Spleen (tissue), 11 donors: ENCODE data around the gene DGUOK. TPM values are rescaled to one million over a fixed set of nuclear protein-coding genes. Genes with fewer than 3 reads are reported as not detected.

Experiments used
- DNase-seq: peaks from one replicate; pipeline ENCODE4 v3.0.0-alpha.2; 2020
- H3K27ac ChIP-seq, 8 donors: fragments of 200-600 bp; sonication (generic) in 7 of 8; 1 replicate in 4 of 8; 2 replicates in 4 of 8; pipeline versions ENCODE4 v1.5.0 to v1.8.0; 2016 to 2021; ENCODE audit warnings: inconsistent platforms in 4 of 8, mild to moderate bottlenecking in 4 of 8, moderate library complexity in 1 of 8
- H3K27me3 ChIP-seq, 7 donors: fragments of 200-600 bp; sonication (generic) in 6 of 7; replicated peaks in 1 of 7; 1 replicate in 4 of 7; 2 replicates in 3 of 7; pipeline versions ENCODE4 v1.5.0 to v1.8.0; 2016 to 2021; ENCODE audit warnings: inconsistent platforms in 3 of 7, mild to moderate bottlenecking in 1 of 7
- H3K36me3 ChIP-seq, 6 donors: fragments of 200-600 bp; sonication (generic) in 5 of 6; 1 replicate in 4 of 6; 2 replicates in 2 of 6; pipeline versions ENCODE4 v1.5.0 to v1.8.0; 2016 to 2021; ENCODE audit warnings: inconsistent platforms in 2 of 6
- H3K4me1 ChIP-seq, 6 donors: fragments of 200-600 bp; sonication (generic) in 5 of 6; 1 replicate in 3 of 6; 2 replicates in 3 of 6; pipeline versions ENCODE4 v1.5.0 to v1.8.0; 2016 to 2021; ENCODE audit warnings: inconsistent platforms in 3 of 6
- H3K4me3 ChIP-seq, 8 donors: fragments of 200-600 bp; sonication (generic) in 7 of 8; 1 replicate in 4 of 8; 2 replicates in 4 of 8; pipeline versions ENCODE4 v1.5.0 to v1.8.0; 2016 to 2021; ENCODE audit warnings: inconsistent platforms in 4 of 8, mild to moderate bottlenecking in 4 of 8, moderate library complexity in 2 of 8
- H3K9me3 ChIP-seq, 8 donors: fragments of 200-600 bp; sonication (generic) in 7 of 8; 1 replicate in 4 of 8; 2 replicates in 4 of 8; pipeline versions ENCODE4 v1.5.0 to v1.8.0; 2016 to 2021; ENCODE audit warnings: inconsistent platforms in 4 of 8
- POLR2A ChIP-seq, 3 donors: fragments of 450-650 bp; IDR thresholded peaks; one replicate each; pipeline ENCODE4 v1.5.1; 2017; ENCODE audit warnings: antibody characterized with exemption in 3 of 3, mild to moderate bottlenecking in 1 of 3
- POLR2AphosphoS5 ChIP-seq, 3 donors: sonication (generic); formaldehyde crosslinking; IDR thresholded peaks; one replicate each; pipeline ENCODE4 v1.5.1; 2017; ENCODE audit warnings: antibody characterized with exemption in 3 of 3
- WGBS, 5 donors: extraction: QIAGEN DNeasy Blood & Tissue Kit in 3 of 5; methylation state at CpG; one replicate each; pipeline versions ENCODE4 v1.1.5 to v1.1.7; 2013 to 2018; 5-methylcytosine and 5-hydroxymethylcytosine counted together
- intact Hi-C: fragments of 100-400 bp; cut with DNase I; formaldehyde crosslinking; loops from one replicate; pipeline ENCODE4 v1.15.0; 2023; ENCODE audit warnings: low total_unique reads
- polyA plus RNA-seq, 3 donors: library from polyadenylated mRNA; stranded (reverse); fragments of 200-250 nt; gene quantifications; one replicate each; pipeline ENCODE4 v1.2.1, GENCODE V29; 2013
- total RNA-seq, 7 donors: library from RNA; depleted of rRNA in 3 of 7; stranded (reverse); fragments of >200 nt in 3 of 7; fragmentation: NEBNext Ultra II Directional in 4 of 7; extraction: Animal tissue kit (Norgen Biotek cat#: 25700) in 4 of 7; gene quantifications; one replicate each; pipeline versions ENCODE4 v1.1.0 to v1.2.1, GENCODE V29; 2016 to 2021
- TF ChIP-seq, protein P1 (sequence below), 11 experiments: fragments of 200-600 bp in 7 of 11; fragments of 450-650 bp in 4 of 11; sonication (generic) in 4 of 11; IDR thresholded peaks in 8 of 11; conservative IDR thresholded peaks in 3 of 11; 1 replicate in 7 of 11; 2 replicates in 4 of 11; pipeline versions ENCODE4 v1.4.0 to v1.8.0; 2016 to 2021; ENCODE audit warnings: antibody characterized with exemption in 11 of 11, inconsistent platforms in 4 of 11, mild to moderate bottlenecking in 1 of 11
- donor health status: healthy with polysubstance abuse.
- donor health status: DM: no; HTN: no; CAD: no; lungs with moderate emphysema.
- donor health status: DM: no; HTN: no; CAD: no.
- donor health status: Bipolar disorder and iron deficiency.
- donor health status: healthy.
- donor health status: DM: no; HTN: no; CAD: no.
- donor health status: DM: yes; HTN: yes; CAD: no.

DGUOK gene
- total and polyA plus RNA-seq, 10 donors = 41.3 to 120 (median 57.1) TPM

DNA sequence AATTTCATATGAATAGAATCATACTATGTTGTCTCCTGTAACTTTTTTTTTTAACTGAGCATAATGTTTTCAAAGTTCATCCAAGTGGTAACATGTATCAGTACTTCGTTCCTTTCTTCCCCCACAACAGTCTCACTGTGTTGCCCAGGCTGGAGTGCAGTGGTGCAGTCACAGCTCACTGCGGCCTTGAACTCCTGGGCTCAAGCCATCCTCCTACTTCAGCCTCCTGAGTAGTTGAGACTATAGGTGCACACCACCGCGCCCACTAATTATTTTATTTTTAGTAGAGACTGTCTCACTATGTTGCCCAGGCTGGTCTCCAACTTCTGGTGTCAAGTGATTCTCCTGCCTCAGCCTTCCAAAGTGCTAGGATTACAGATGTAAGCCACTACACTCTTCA, 34.6 kb downstream of the DGUOK start:
- Histone ChIP-seq H3K36me3 (peaks cover 0 to 56% (median 38%) of the 10 kb centered on the region in 6 donors), H3K27ac (no peak overlapping the region), H3K4me3 (no peak overlapping the region), H3K9me3 (peaks cover 0 to 10% (median 6%) of the 10 kb centered on the region in 8 donors), H3K27me3 (no peaks in the 10 kb centered on the region), H3K4me1 (no peaks in the 10 kb centered on the region)
- TF ChIP-seq, protein P1, sequence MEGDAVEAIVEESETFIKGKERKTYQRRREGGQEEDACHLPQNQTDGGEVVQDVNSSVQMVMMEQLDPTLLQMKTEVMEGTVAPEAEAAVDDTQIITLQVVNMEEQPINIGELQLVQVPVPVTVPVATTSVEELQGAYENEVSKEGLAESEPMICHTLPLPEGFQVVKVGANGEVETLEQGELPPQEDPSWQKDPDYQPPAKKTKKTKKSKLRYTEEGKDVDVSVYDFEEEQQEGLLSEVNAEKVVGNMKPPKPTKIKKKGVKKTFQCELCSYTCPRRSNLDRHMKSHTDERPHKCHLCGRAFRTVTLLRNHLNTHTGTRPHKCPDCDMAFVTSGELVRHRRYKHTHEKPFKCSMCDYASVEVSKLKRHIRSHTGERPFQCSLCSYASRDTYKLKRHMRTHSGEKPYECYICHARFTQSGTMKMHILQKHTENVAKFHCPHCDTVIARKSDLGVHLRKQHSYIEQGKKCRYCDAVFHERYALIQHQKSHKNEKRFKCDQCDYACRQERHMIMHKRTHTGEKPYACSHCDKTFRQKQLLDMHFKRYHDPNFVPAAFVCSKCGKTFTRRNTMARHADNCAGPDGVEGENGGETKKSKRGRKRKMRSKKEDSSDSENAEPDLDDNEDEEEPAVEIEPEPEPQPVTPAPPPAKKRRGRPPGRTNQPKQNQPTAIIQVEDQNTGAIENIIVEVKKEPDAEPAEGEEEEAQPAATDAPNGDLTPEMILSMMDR (IDR thresholded peaks at IDR 0.05 in 8 of 11, conservative IDR thresholded peaks at IDR 0.05 in 3 of 11) = no peak
- TF ChIP-seq POLR2A (IDR thresholded peaks at IDR 0.05) = no peak
- no peak for TF ChIP-seq POLR2AphosphoS5 (IDR thresholded peaks at IDR 0.05)
- DNase-seq = no peak
- intact Hi-C loops = no loop called here
- 95 to 98% (median 96%) methylated on average over 4 of the region's 4 CpGs for WGBS, 5 donors

DNA sequence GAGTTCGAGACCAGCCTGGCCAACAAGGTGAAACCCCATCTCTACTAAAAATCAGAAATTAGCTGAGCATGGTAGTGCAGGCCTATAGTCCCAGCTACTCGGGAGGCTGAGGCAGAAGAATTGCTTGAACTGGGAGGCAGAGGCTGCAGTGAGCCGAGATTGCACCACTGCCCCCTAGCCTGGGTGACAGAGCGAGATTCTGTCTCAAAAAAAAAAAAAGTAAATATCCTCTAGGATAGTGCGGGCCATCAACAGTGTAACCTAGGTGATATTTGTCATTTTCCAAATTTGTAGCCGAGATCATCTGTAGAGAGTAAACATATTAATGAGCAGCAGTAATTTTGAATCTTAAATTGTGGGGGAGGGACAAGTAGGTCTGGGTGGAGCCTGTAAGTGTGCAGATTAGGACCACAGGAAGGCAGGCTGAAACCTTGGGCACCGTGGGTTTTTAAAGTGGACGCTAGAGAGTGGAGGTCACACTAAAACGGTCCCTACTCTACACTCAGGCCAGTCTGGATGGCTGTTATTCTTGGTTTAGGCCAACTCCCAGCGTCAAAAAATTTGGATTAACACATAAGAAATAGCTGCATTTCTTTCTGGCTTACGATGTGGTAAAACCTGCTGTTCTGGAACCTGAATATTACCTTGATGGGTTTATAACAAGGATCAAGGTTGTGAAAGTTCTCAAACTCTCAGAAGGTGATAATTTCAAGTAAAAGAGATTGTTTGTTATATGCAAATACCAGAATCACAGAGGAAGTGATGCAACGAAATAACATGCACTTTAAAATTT, 35.3 kb downstream of the DGUOK start:
- Histone ChIP-seq H3K27ac (no peak overlapping the region), H3K4me3 (no peak overlapping the region)
- WGBS, 5 donors = 83 to 89% (median 86%) methylated on average over 12 of the region's 12 CpGs

DNA sequence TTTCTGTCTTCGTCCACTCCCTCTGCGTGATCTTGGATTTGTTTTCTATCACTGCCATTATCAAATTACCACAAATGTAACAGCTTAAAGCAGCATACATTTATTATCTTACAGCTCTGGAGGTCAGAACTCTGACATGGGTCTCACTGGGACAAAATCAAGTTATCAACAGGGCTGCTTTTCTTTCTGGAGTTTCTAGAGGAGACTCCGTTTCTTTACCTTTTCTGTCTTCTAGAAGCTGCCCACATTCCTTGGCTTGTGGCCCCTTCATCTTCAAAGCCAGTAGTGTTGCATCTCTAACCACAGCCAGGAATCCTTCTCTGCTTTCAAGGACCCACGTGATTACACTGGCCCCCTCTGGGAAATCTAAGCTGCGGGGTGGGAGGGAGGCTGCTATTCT, 36.1 kb downstream of the DGUOK start:
- no peak overlapping the region for H3K4me3 ChIP-seq
- TF ChIP-seq, protein P1 (IDR thresholded peaks at IDR 0.05 in 8 of 11, conservative IDR thresholded peaks at IDR 0.05 in 3 of 11) = no peak
- TF ChIP-seq POLR2AphosphoS5 (IDR thresholded peaks at IDR 0.05) (no peak), POLR2A (IDR thresholded peaks at IDR 0.05) (no peak)
- intact Hi-C loops = no loop called here
- DNase-seq = no peak
- H3K36me3 ChIP-seq = peaks cover 0 to 41% (median 24%) of the 10 kb centered on the region in 6 donors
- no peaks in the 10 kb centered on the region for H3K27me3 ChIP-seq
- no peak overlapping the region for H3K27ac ChIP-seq
- WGBS, 5 donors = 56 to 93% (median 77%) methylated on average over 5 of the region's 5 CpGs
- peaks cover 0 to 5% (median under 1%) of the 10 kb centered on the region in 6 donors for H3K4me1 ChIP-seq
- peaks cover 0 to 10% (median 6%) of the 10 kb centered on the region in 8 donors for H3K9me3 ChIP-seq

More for the DNA sequence above, 35.3 kb downstream of the DGUOK start:
- Histone ChIP-seq H3K36me3 (peaks cover 0 to 48% (median 32%) of the 10 kb centered on the region in 6 donors), H3K9me3 (peaks cover 0 to 10% (median 6%) of the 10 kb centered on the region in 8 donors), H3K27me3 (no peaks in the 10 kb centered on the region), H3K4me1 (no peaks in the 10 kb centered on the region)
- intact Hi-C loops = no loop called here
- TF ChIP-seq, protein P1 (IDR thresholded peaks at IDR 0.05 in 8 of 11, conservative IDR thresholded peaks at IDR 0.05 in 3 of 11) = no peak
- TF ChIP-seq POLR2AphosphoS5 (IDR thresholded peaks at IDR 0.05) (no peak), POLR2A (IDR thresholded peaks at IDR 0.05) (no peak)
- no peak for DNase-seq

DNA sequence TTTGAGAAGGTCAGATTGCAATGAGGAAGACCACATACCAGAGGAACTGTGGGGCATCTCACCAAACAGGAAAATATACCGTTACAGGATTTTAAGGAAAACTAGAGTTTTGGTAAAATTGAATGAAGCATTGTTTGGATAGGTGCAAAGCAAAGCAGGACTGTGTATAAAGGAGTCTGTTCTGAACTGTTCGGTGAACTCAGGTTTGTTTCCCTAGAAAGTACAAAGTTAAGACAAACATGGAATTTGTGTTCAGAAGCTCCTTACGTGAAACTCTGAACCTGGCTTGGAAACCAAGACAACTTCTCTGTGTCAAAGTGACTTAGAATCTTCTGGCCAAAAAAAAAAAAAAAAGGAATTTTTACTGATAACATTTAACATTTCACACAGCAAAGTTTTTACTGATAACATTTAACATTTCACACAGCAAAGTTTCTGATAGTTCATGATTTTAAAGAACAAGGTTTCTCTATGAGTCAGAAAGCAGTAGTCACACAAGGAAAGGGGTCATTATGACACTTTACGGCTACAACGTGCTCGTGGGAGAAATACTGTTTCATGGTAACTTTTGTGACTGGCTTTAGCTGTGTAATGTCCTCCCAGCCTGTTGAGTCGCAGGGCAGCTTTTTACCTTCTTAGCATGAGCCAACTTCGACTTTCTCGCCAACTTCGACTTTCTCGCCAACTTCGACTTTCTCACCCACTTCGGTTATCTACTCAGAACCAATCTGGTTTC, 36.9 kb downstream of the DGUOK start:
- Histone ChIP-seq H3K27ac (no peak overlapping the region), H3K4me3 (no peak overlapping the region), H3K9me3 (peaks cover 0 to 10% (median 6%) of the 10 kb centered on the region in 8 donors), H3K4me1 (peaks cover 0 to 12% (median 4%) of the 10 kb centered on the region in 6 donors), H3K27me3 (no peaks in the 10 kb centered on the region), H3K36me3 (peaks cover 0 to 33% (median 16%) of the 10 kb centered on the region in 6 donors)
- intact Hi-C loops = no loop called here
- no peak for TF ChIP-seq POLR2A (IDR thresholded peaks at IDR 0.05)
- no peak for TF ChIP-seq POLR2AphosphoS5 (IDR thresholded peaks at IDR 0.05)
- TF ChIP-seq, protein P1 (IDR thresholded peaks at IDR 0.05 in 8 of 11, conservative IDR thresholded peaks at IDR 0.05 in 3 of 11) = no peak
- DNase-seq = no peak
- WGBS, 5 donors = 68 to 79% (median 78%) methylated on average over 13 of the region's 13 CpGs
